ENCODE data around the gene PBX1. TPM values are rescaled to one million over a fixed set of nuclear protein-coding genes. Genes with fewer than 3 reads are reported as not detected.

PBX1 gene
- total RNA-seq, 6 donors from 2014 or later = 17.8 to 59.6 (median 38.3) TPM

DNA sequence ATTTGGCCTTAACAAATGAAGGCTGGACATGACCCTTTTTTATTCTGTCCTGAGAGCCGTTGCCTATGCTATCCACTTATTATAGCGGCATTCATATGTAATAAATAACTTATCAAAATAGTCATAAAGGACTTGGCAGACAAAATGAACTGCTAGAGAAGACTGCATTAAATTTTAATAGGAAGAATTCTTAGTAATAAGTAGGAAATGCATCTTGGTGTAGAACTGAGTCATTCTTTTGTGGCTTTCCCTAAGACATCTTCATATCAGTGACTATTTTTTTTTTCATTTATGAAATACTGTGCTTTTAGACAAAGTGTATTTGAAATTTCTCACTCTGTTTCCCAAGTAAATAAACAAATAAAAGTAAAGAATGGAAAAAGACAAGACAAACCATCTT, 45.6 kb downstream of the PBX1 start:
- Histone ChIP-seq H3K9me3 (no peaks in the 10 kb centered on the region), H3K27ac (no peak overlapping the region), H3K27me3 (no peaks in the 10 kb centered on the region), H3K36me3 (no peaks in the 10 kb centered on the region), H3K4me3 (no peak overlapping the region), H3K4me1 (peaks cover 17 to 31% (median 24%) of the 10 kb centered on the region in 4 donors)
- no peak for TF ChIP-seq POLR2AphosphoS5 (IDR thresholded peaks at IDR 0.05)
- TF ChIP-seq EP300 (IDR thresholded peaks at IDR 0.05) = no peak
- TF ChIP-seq POLR2A (IDR thresholded peaks at IDR 0.05) = no peak
- TF ChIP-seq, protein P1, sequence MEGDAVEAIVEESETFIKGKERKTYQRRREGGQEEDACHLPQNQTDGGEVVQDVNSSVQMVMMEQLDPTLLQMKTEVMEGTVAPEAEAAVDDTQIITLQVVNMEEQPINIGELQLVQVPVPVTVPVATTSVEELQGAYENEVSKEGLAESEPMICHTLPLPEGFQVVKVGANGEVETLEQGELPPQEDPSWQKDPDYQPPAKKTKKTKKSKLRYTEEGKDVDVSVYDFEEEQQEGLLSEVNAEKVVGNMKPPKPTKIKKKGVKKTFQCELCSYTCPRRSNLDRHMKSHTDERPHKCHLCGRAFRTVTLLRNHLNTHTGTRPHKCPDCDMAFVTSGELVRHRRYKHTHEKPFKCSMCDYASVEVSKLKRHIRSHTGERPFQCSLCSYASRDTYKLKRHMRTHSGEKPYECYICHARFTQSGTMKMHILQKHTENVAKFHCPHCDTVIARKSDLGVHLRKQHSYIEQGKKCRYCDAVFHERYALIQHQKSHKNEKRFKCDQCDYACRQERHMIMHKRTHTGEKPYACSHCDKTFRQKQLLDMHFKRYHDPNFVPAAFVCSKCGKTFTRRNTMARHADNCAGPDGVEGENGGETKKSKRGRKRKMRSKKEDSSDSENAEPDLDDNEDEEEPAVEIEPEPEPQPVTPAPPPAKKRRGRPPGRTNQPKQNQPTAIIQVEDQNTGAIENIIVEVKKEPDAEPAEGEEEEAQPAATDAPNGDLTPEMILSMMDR (IDR thresholded peaks at IDR 0.05) = no peak
- no peak for DNase-seq
- no peak for ATAC-seq (ENCODE audit: low FRiP score in 2 of 2)
- WGBS, 2 donors = 83 to 85% methylated on average over 2 of the region's 2 CpGs

DNA sequence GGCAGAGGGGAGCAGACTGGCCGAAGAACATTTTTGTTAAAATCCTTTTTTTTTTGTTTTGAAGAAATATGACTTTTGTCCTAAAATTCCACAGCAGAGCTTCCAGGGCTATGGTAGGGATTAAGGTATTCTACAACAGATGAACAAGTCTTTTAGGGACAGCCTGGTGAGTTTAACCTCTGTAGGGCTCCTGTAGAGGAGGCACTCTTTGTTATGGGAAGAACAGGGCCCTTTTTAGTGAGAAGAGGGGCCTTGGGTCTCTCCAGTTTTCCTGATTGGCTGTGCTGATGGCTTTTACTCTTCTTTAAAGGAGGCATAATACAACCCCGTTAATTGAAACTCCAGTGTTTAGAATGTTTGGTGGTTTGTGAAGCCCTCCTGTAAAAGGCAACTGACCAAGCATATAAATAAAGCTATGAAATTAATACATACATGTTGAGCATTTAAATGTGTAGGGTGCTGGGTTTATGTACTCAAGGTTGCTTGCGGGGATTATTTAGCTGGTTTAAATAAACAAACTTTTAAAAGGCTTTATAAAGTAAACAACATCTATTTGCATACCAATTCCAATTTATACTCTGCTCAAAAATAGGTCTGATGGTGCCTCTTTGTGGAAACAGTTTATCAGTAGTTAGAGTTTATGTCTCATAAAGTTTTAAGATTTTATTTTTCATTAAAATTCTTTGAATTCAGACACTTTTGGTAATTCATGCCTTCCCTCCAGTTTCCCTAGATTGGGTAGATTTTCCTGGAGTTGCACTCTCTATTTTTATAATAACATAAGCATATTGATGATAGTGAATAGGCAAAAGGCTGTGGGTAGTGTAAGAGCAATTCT, 46.5 kb downstream of the PBX1 start:
- no peak for TF ChIP-seq EP300 (IDR thresholded peaks at IDR 0.05)
- TF ChIP-seq, protein P1 (IDR thresholded peaks at IDR 0.05) = no peak
- TF ChIP-seq POLR2A (IDR thresholded peaks at IDR 0.05) = no peak
- no peak overlapping the region for H3K4me3 ChIP-seq
- ATAC-seq (ENCODE audit: low FRiP score in 2 of 2) (no peak), DNase-seq (no peak)
- H3K27me3 ChIP-seq = no peaks in the 10 kb centered on the region
- WGBS, 2 donors = 76 to 81% methylated on average over 3 of the region's 3 CpGs
- no peaks in the 10 kb centered on the region for H3K9me3 ChIP-seq
- H3K4me1 ChIP-seq = peaks cover 17 to 31% (median 22%) of the 10 kb centered on the region in 4 donors
- no peaks in the 10 kb centered on the region for H3K36me3 ChIP-seq
- H3K27ac ChIP-seq = peak overlapping the region in 1 of 4 donors; percentile 11

DNA sequence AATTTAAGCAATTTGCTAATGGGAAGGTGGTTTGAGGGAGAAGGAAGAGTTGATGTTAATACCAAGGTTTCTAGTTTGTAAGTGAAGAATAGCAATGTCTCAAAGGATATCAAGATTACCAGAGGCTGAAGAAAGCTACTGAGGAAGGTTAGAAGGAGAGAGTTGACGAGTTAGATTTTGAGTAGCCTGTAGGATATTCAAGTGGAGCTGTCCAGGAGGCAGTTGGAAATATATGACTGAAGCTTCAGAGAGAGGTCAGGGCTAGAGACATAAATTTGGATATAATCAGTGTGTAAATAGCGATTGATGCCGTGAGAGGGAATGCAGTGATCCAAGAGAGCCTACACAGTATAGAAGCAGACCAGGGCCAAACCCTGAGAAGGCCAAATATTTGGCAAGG, 48.4 kb downstream of the PBX1 start:
- no peak overlapping the region for H3K4me3 ChIP-seq
- DNase-seq (no peak), ATAC-seq (ENCODE audit: low FRiP score in 2 of 2) (no peak)
- WGBS, 2 donors = 79 to 93% methylated on average over 3 of the region's 3 CpGs
- no peaks in the 10 kb centered on the region for H3K27me3 ChIP-seq
- H3K27ac ChIP-seq = no peak overlapping the region
- no peaks in the 10 kb centered on the region for H3K36me3 ChIP-seq
- no peaks in the 10 kb centered on the region for H3K9me3 ChIP-seq
- peaks cover 12 to 30% (median 19%) of the 10 kb centered on the region in 4 donors for H3K4me1 ChIP-seq
- TF ChIP-seq, protein P1 (IDR thresholded peaks at IDR 0.05) = no peak
- no peak for TF ChIP-seq POLR2A (IDR thresholded peaks at IDR 0.05)
- TF ChIP-seq POLR2AphosphoS5 (IDR thresholded peaks at IDR 0.05) = no peak
- no peak for TF ChIP-seq EP300 (IDR thresholded peaks at IDR 0.05)

DNA sequence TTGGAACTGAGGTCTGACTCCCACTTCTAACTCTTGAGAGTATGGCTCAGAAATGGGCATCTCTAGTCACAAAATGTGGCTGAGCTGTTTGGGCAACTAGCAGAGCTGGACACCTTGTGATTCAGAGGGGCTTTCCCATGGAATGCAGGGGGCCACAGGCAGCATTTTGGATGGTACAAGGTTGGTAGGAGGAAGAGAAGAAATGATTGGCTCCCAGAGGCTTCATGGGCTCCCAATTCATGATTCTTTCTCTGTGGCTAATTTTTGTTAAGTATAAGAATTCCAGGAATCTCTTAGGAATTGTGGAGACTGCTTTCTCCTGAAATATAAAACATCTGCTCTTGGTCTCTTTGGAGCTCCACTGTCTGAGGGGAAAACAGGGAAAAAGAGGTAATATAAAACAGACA, 49.7 kb downstream of the PBX1 start:
- H3K36me3 ChIP-seq = no peaks in the 10 kb centered on the region
- H3K4me3 ChIP-seq = no peak overlapping the region
- peak overlapping the region in 1 of 4 donors; percentile 37 for H3K27ac ChIP-seq
- peak in 1 of 2 donors; percentile 47 for ATAC-seq (ENCODE audit: low FRiP score in 2 of 2)
- DNase-seq = no peak
- TF ChIP-seq POLR2A (IDR thresholded peaks at IDR 0.05) (no peak), EP300 (IDR thresholded peaks at IDR 0.05) (no peak), POLR2AphosphoS5 (IDR thresholded peaks at IDR 0.05) (no peak)
- TF ChIP-seq, protein P1 (IDR thresholded peaks at IDR 0.05) = no peak
- H3K27me3 ChIP-seq = no peaks in the 10 kb centered on the region
- H3K9me3 ChIP-seq = no peaks in the 10 kb centered on the region
- H3K4me1 ChIP-seq = peaks cover 13 to 22% (median 16%) of the 10 kb centered on the region in 4 donors

DNA sequence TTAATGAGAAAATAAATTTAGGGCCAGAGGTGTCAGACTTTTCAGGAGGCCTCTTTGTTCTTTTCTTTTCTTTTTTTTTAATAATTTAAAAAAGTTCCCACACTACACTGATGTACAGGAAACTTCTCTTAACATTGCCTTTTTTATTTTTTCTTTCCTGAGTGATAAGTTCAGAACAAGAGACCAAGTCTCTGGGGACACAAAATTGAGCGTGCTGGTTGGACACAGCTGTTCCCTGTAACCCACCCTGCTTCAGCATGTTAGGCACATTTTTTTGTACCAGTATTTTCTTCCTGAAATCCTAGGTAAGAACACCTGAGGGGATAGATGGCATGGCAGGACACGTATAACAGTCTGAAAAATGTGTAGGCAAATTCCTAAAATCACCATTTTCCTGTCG, 50.1 kb downstream of the PBX1 start:
- Histone ChIP-seq H3K27ac (peak overlapping the region in 1 of 4 donors; percentile 37), H3K4me1 (peaks cover 15 to 24% (median 17%) of the 10 kb centered on the region in 4 donors), H3K4me3 (no peak overlapping the region), H3K9me3 (no peaks in the 10 kb centered on the region), H3K36me3 (no peaks in the 10 kb centered on the region), H3K27me3 (no peaks in the 10 kb centered on the region)
- 86 to 87% methylated on average over 3 of the region's 3 CpGs for WGBS, 2 donors
- TF ChIP-seq POLR2AphosphoS5 (IDR thresholded peaks at IDR 0.05) = no peak
- TF ChIP-seq, protein P1 (IDR thresholded peaks at IDR 0.05) = no peak
- no peak for TF ChIP-seq POLR2A (IDR thresholded peaks at IDR 0.05)
- TF ChIP-seq EP300 (IDR thresholded peaks at IDR 0.05) = no peak
- ATAC-seq (ENCODE audit: low FRiP score in 2 of 2) (no peak), DNase-seq (no peak)
